GM12878 (cell line): Measurements from ENCODE around the gene SMAD2. TPM values are rescaled to one million over a fixed set of nuclear protein-coding genes. Genes with fewer than 3 reads are reported as not detected.

Experiments
- BRCA1 ChIP-seq: IDR thresholded peaks from 2 replicates; pipeline ENCODE4 v1.6.1; 2011; ENCODE audit warnings: low read depth, low read length, improper control_type of control experiment
- CBX5 ChIP-seq: sonication (generic); IDR thresholded peaks from 2 replicates; pipeline ENCODE4 v1.6.1; 2016; ENCODE audit warnings: low read depth, moderate library complexity, mild to moderate bottlenecking, inconsistent platforms
- EED ChIP-seq: sonication (generic); IDR thresholded peaks from 2 replicates; pipeline ENCODE4 v1.6.1; 2016; ENCODE audit warnings: antibody characterized with exemption, low read depth
- GATAD2B ChIP-seq: fragments of 450-650 bp; conservative IDR thresholded peaks from 2 replicates; pipeline ENCODE4 v1.6.1; 2017; ENCODE audit warnings: low read depth, mild to moderate bottlenecking, moderate library complexity
- HDAC2 ChIP-seq: fragments of 200-600 bp; sonication (generic); IDR thresholded peaks from 2 replicates; pipeline ENCODE4 v1.6.1; 2017
- KLF5 ChIP-seq: fragments of 450-650 bp; IDR thresholded peaks from 2 replicates; pipeline ENCODE4 v1.6.1; 2014; ENCODE audit warnings: mild to moderate bottlenecking; ENCODE audit not compliant: partially characterized antibody
- MYC ChIP-seq: IDR thresholded peaks from 2 replicates; pipeline ENCODE4 v1.6.1; 2011; ENCODE audit warnings: mild to moderate bottlenecking, low read length, moderate library complexity, inconsistent platforms; ENCODE audit not compliant: insufficient read depth, insufficient replicate concordance, insufficient read length, severe bottlenecking
- PKNOX1 ChIP-seq: fragments of 450-650 bp; IDR thresholded peaks from 2 replicates; pipeline ENCODE4 v1.6.1; 2016; ENCODE audit warnings: mild to moderate bottlenecking
- SUPT20H ChIP-seq: IDR thresholded peaks from 2 replicates; pipeline ENCODE4 v1.6.1; 2011; ENCODE audit warnings: low read depth, mild to moderate bottlenecking, low read length, moderate library complexity, borderline replicate concordance; ENCODE audit not compliant: control insufficient read depth
- polyA plus RNA-seq, 11 experiments: library from polyadenylated mRNA; depleted of rRNA in 4 of 11; unstranded in 6 of 11; stranded (reverse) in 5 of 11; fragments of >200 nt; fragmentation: Nextera tagmentation in 4 of 11; fragmentation: Illumina TruSeq in 1 of 11; extraction: Ambion mirVana in 4 of 11; extraction: Trizol in 1 of 11; gene quantifications; 1 replicate in 1 of 11; 2 replicates in 10 of 11; pipeline versions ENCODE4 v1.2.1 to v1.2.3, GENCODE V29; 2011 to 2016; ENCODE audit warnings: inconsistent platforms in 2 of 11, missing spikeins in 2 of 11, low read depth in 1 of 11
- total RNA-seq, 4 experiments: library from RNA; depleted of rRNA in 3 of 4; stranded (reverse); fragments of >200 nt in 3 of 4; fragmentation: Illumina TruSeq in 1 of 4; extraction: Trizol in 1 of 4; gene quantifications; 2 replicates each; pipeline versions ENCODE4 v1.2.1 to v1.2.3, GENCODE V29; 2013 to 2021
- TF ChIP-seq, protein P1 (sequence below): fragments of 450-650 bp; IDR thresholded peaks from 2 replicates; pipeline ENCODE4 v1.6.1; 2017; ENCODE audit warnings: borderline replicate concordance
- TF ChIP-seq, protein P2 (sequence below): IDR thresholded peaks from 2 replicates; pipeline ENCODE4 v1.6.1; 2011; ENCODE audit warnings: low read depth, mild to moderate bottlenecking, low read length, moderate library complexity, borderline replicate concordance; ENCODE audit errors: extremely low read depth

The SMAD2 gene
- total and polyA plus RNA-seq, 10 of the 15 experiments (the other 5 are each of a cell fraction or from before 2014, with no cell fraction given): 28.8 to 111 (median 65.8) TPM

DNA sequence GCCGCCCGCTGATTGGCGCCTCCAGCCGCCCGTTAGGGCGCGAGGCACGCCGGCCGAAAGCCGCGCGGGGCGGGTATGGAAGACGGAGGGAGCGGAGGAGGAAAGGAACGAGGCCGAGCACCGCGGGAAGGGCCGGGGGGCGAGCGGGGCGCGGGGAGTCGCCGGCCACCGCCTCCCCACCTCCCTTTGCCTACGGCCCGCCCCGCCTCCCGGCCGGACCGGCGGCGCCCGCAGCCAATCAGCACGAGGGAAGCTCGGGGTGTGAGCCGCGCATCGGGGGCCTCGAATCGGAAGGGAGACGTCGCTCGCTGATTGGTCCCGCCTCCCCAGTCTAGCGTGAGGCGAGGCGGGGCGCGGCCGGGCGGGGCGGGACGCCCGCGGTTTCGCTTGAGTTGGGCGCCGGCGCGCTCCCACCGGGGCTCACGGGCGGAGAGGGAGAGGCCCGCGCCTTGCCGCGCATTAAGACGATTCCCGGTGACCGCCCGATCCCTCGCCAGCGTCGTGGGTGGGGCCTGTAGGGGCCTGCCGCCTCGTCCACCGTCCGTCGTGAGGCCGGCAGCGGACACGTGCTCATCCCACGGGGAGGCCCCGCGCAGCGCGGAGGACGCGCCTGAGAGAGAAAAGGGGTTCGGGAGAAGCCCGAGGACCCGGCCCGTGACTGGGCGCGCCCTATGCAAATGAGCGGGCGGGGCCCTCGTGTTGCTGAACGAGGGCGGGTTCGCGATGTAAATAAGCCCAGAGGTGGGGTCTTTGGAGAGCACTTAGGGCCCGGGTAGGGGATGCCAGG lies 665 bp upstream of the SMAD2 start (continued):
- TF ChIP-seq, protein P1, sequence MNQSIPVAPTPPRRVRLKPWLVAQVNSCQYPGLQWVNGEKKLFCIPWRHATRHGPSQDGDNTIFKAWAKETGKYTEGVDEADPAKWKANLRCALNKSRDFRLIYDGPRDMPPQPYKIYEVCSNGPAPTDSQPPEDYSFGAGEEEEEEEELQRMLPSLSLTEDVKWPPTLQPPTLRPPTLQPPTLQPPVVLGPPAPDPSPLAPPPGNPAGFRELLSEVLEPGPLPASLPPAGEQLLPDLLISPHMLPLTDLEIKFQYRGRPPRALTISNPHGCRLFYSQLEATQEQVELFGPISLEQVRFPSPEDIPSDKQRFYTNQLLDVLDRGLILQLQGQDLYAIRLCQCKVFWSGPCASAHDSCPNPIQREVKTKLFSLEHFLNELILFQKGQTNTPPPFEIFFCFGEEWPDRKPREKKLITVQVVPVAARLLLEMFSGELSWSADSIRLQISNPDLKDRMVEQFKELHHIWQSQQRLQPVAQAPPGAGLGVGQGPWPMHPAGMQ: no peak
- TF ChIP-seq KLF5: no peak
- no peak for TF ChIP-seq SUPT20H
- peak; percentile 41 for TF ChIP-seq MYC
- no peak; the same call in 1 of the 2 replicates for TF ChIP-seq EED
- no peak for TF ChIP-seq BRCA1
- TF ChIP-seq, protein P2, sequence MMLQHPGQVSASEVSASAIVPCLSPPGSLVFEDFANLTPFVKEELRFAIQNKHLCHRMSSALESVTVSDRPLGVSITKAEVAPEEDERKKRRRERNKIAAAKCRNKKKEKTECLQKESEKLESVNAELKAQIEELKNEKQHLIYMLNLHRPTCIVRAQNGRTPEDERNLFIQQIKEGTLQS: no peak
- TF ChIP-seq PKNOX1: peak; percentile 96
- TF ChIP-seq CBX5: peak; percentile 68; the same call in 1 of the 2 replicates
- peak; percentile 87 for TF ChIP-seq GATAD2B
- no peak for TF ChIP-seq HDAC2
